OCI-LY3 (cell line): ENCODE data around the gene PRR7.

ENCODE experiments used
- H2AFZ ChIP-seq: fragments of 200-600, 300-600 bp; shearing (Covaris generic); 2 replicates; pipeline ENCODE4 v1.6.0; 2014; ENCODE audit warnings: antibody characterized with exemption, low read depth, low read length
- H3K27ac ChIP-seq: fragments of 200-600, 300-600 bp; sonication (generic); 2 replicates; pipeline ENCODE4 v1.5.1; 2014; ENCODE audit warnings: mild to moderate bottlenecking, low read length, moderate library complexity, mixed read lengths
- H3K27me3 ChIP-seq: fragments of 200-600, 300-600 bp; sonication (generic); 2 replicates; pipeline ENCODE4 v1.6.1; 2014; ENCODE audit warnings: low read depth, low read length, mixed read lengths
- H3K36me3 ChIP-seq: fragments of 200-600, 300-600 bp; sonication (generic); replicated peaks from 2 replicates; pipeline ENCODE3; 2014; ENCODE audit warnings: low read depth, low read length, mixed read lengths
- H3K4me1 ChIP-seq: fragments of 300-600, 200-600 bp; sonication (generic); 2 replicates; pipeline ENCODE4 v1.6.1; 2014; ENCODE audit warnings: low read length, mixed read lengths
- H3K4me2 ChIP-seq: fragments of 200-600, 300-600 bp; sonication (generic); 2 replicates; pipeline ENCODE4 v1.6.1; 2014; ENCODE audit warnings: low read length, mixed read lengths
- H3K4me3 ChIP-seq: fragments of 300-600, 200-600 bp; sonication (generic); 2 replicates; pipeline ENCODE4 v1.5.1; 2014; ENCODE audit warnings: antibody characterized with exemption, mild to moderate bottlenecking, low read length, moderate library complexity
- H3K79me2 ChIP-seq: fragments of 300-600, 200-600 bp; shearing (Covaris generic); 2 replicates; pipeline ENCODE4 v1.6.1; 2014; ENCODE audit warnings: mild to moderate bottlenecking, low read length, mixed read lengths
- H3K9ac ChIP-seq: fragments of 300-600, 200-600 bp; shearing (Covaris generic); 2 replicates; pipeline ENCODE4 v1.6.0; 2014; ENCODE audit warnings: mild to moderate bottlenecking, low read length, moderate library complexity
- H3K9me3 ChIP-seq: fragments of 200-600, 300-600 bp; shearing (Covaris generic); 2 replicates; pipeline ENCODE4 v1.6.1; 2014; ENCODE audit warnings: low read length, mixed read lengths; ENCODE audit not compliant: insufficient read depth
- H4K20me1 ChIP-seq: fragments of 200-600, 300-600 bp; sonication (generic); 2 replicates; pipeline ENCODE4 v1.6.1; 2016; ENCODE audit warnings: low read length, mixed read lengths; ENCODE audit not compliant: insufficient read depth
- EZH2phosphoT487 ChIP-seq: fragments of 200-600 bp; shearing (Covaris generic); IDR thresholded peaks from 2 replicates; pipeline ENCODE4 v1.6.1; 2018; ENCODE audit warnings: antibody characterized with exemption, mixed run types, low read depth
- TF ChIP-seq, protein P1 (sequence below): fragments of 200-600, 300-600 bp; sonication (generic); IDR thresholded peaks from 2 replicates; pipeline ENCODE4 v1.5.1; 2014; ENCODE audit warnings: antibody characterized with exemption, low read length, low read depth

PRR7 gene

DNA sequence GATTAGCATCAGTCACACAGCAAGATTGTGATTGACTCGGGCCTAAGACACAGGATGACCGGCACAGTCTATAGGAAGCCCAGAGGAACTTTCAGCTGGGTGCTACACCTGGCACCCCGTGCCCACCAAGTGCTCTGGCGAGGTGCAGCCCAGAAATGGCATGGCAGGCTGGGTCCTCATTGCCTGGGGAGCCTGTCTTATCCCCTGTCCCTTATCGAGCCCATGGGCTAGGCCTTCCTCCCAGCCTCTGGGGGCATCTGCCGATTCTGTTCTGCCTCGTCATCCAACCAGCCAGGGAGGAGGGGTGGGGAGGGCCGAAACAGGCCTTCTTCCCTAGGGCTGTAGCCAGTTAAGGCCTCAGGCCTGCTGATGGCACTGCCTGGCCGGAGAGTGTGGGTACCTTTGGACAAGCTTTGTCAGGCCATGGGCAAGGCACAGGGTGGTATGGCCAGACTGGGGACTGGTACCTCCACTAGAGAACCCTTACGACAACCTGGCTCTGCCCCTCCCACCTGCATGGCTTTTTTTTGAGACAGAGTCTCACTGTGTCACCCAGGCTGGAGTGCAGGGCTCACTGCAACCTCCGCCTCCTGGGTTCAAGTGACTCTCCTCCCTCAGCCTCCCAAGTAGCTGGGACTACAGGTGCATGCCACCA lies 18.6 kb upstream of the PRR7 start:
- H3K9me3 ChIP-seq, result no peaks in the 10 kb centered on the region
- H3K27ac ChIP-seq, result peak overlapping the region; percentile 56
- H3K36me3 ChIP-seq, result peaks cover 17% of the 10 kb centered on the region
- peak overlapping the region; percentile 85 for H3K4me3 ChIP-seq
- H2AFZ ChIP-seq, result no peak overlapping the region
- TF ChIP-seq, protein P1, sequence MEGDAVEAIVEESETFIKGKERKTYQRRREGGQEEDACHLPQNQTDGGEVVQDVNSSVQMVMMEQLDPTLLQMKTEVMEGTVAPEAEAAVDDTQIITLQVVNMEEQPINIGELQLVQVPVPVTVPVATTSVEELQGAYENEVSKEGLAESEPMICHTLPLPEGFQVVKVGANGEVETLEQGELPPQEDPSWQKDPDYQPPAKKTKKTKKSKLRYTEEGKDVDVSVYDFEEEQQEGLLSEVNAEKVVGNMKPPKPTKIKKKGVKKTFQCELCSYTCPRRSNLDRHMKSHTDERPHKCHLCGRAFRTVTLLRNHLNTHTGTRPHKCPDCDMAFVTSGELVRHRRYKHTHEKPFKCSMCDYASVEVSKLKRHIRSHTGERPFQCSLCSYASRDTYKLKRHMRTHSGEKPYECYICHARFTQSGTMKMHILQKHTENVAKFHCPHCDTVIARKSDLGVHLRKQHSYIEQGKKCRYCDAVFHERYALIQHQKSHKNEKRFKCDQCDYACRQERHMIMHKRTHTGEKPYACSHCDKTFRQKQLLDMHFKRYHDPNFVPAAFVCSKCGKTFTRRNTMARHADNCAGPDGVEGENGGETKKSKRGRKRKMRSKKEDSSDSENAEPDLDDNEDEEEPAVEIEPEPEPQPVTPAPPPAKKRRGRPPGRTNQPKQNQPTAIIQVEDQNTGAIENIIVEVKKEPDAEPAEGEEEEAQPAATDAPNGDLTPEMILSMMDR, result no peak
- TF ChIP-seq EZH2phosphoT487, result no peak
- peaks cover 40% of the 10 kb centered on the region for H3K79me2 ChIP-seq
- H3K9ac ChIP-seq, result peak overlapping the region; percentile 81
- peaks cover 55% of the 10 kb centered on the region for H3K4me1 ChIP-seq
- H3K27me3 ChIP-seq, result no peaks in the 10 kb centered on the region
- peak overlapping the region; percentile 97 for H3K4me2 ChIP-seq
- peaks cover 21% of the 10 kb centered on the region for H4K20me1 ChIP-seq

- H3K79me2 ChIP-seq, result peaks cover 40% of the 10 kb centered on the region
- H3K4me3 ChIP-seq, result peak overlapping the region; percentile 52
- H3K9me3 ChIP-seq, result no peaks in the 10 kb centered on the region
- TF ChIP-seq EZH2phosphoT487, result no peak
- TF ChIP-seq, protein P1, result no peak
- peak overlapping the region; percentile 31 for H3K27ac ChIP-seq
- peaks cover 55% of the 10 kb centered on the region for H3K4me1 ChIP-seq
- H3K36me3 ChIP-seq, result peaks cover 17% of the 10 kb centered on the region
- no peaks in the 10 kb centered on the region for H3K27me3 ChIP-seq
- H3K4me2 ChIP-seq, result peak overlapping the region; percentile 97
- no peak overlapping the region for H2AFZ ChIP-seq
- H3K9ac ChIP-seq, result peak overlapping the region; percentile 47; the same call in 1 of the 2 replicates
- peaks cover 21% of the 10 kb centered on the region for H4K20me1 ChIP-seq
These were observed 17.9 kb upstream of the PRR7 start for GRCh38 chr5:177428574-177429217.

DNA sequence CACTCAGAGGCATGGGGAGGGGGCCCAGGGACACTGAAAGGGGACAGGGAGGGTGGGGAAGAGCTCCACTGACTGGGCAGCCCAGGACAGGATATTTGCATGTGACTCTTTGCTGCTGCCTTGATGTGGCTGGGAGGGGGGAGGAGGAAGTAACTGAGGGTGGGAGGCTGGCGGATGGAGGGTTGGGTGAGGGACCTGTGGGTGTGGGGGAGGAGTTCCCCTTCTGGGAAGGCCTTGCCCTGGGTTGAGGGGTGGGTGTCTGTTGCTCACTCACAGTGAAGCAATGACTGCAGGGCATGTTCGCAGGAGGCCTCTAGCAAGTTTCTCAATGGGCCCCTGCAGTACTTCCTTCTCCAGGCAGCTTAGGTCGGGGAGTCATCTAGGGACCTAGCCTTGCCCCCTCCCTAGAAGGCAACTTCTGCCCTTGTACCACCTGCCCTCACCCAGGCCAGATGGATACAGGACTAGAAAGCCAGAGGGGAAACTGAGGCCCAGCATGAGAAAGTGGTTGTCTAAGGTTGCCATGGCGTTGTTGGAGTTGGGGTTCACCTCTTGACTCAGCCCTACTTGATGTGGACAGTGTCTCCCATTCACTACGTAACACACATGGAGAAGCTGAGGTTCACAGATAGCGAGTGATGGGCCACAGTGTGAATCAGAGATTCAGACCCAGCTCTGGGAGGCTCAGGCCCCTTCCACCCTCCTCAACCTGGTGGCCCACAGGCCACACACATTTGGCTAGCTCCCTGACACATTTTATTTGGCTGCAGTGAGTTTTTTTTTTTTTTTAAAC lies 17.2 kb upstream of the PRR7 start:
- peak overlapping the region; percentile 31 for H3K27ac ChIP-seq
- no peaks in the 10 kb centered on the region for H3K9me3 ChIP-seq
- TF ChIP-seq, protein P1, result no peak
- TF ChIP-seq EZH2phosphoT487, result no peak
- H3K36me3 ChIP-seq, result peaks cover 22% of the 10 kb centered on the region
- no peaks in the 10 kb centered on the region for H3K27me3 ChIP-seq
- H3K79me2 ChIP-seq, result peaks cover 40% of the 10 kb centered on the region
- peaks cover 55% of the 10 kb centered on the region for H3K4me1 ChIP-seq
- H4K20me1 ChIP-seq, result peaks cover 21% of the 10 kb centered on the region
- peak overlapping the region; percentile 52 for H3K4me3 ChIP-seq
- H3K4me2 ChIP-seq, result peak overlapping the region; percentile 97
- peak overlapping the region; percentile 47 for H3K9ac ChIP-seq
- no peak overlapping the region for H2AFZ ChIP-seq
